HepG2 (cell line): Measurements from ENCODE around the gene ZIM2. TPM values are rescaled to one million over a fixed set of nuclear protein-coding genes. Genes with fewer than 3 reads are reported as not detected.

Experiments
- CBX1 ChIP-seq: IDR thresholded peaks from one replicate; pipeline ENCODE4 v1.6.1; 2016; ENCODE audit warnings: antibody characterized with exemption, low read depth
- CBX2 ChIP-seq, 2 experiments: fragments of 200-600 bp in 1 of 2; sonication (generic); formaldehyde crosslinking in 1 of 2; IDR thresholded peaks; 2 replicates each; pipeline versions ENCODE4 v1.7.0 to v1.8.1; 2018 to 2022; ENCODE audit warnings: low read depth in 2 of 2, low read length in 1 of 2, mild to moderate bottlenecking in 1 of 2, missing genetic modification reagents in 1 of 2
- CENPX ChIP-seq: sonication (generic); formaldehyde crosslinking; IDR thresholded peaks from 2 replicates; pipeline ENCODE4 v1.9.0; 2021; ENCODE audit warnings: mild to moderate bottlenecking, missing genetic modification reagents, moderate library complexity
- CHCHD3 ChIP-seq: sonication (generic); formaldehyde crosslinking; IDR thresholded peaks from 2 replicates; pipeline ENCODE4 v1.8.0; 2022; ENCODE audit warnings: mild to moderate bottlenecking, missing genetic modification reagents, moderate library complexity
- HNF4G ChIP-seq, 2 experiments: sonication (generic) in 1 of 2; formaldehyde crosslinking in 1 of 2; IDR thresholded peaks; 2 replicates each; pipeline versions ENCODE4 v1.4.0 to v1.6.1; 2011 to 2020; ENCODE audit warnings: borderline replicate concordance in 2 of 2, low read depth in 2 of 2, mild to moderate bottlenecking in 2 of 2, low read length in 1 of 2, missing genetic modification reagents in 1 of 2, moderate library complexity in 1 of 2
- HNRNPLL ChIP-seq: fragments of 200-400 bp; formaldehyde crosslinking; IDR thresholded peaks from 2 replicates; pipeline ENCODE4 v1.6.1; 2017; ENCODE audit warnings: mild to moderate bottlenecking, low read depth, low read length; ENCODE audit not compliant: poor library complexity, severe bottlenecking
- LCORL ChIP-seq, 2 experiments: fragments of 450-650 bp in 1 of 2; sonication (generic) in 1 of 2; formaldehyde crosslinking in 1 of 2; IDR thresholded peaks; 2 replicates each; pipeline versions ENCODE4 v1.5.0 to v1.6.1; 2017 to 2020; ENCODE audit warnings: antibody characterized with exemption in 1 of 2, missing genetic modification reagents in 1 of 2
- MED13 ChIP-seq: sonication (generic); formaldehyde crosslinking; IDR thresholded peaks from 2 replicates; pipeline ENCODE4 v1.5.0; 2020; ENCODE audit warnings: missing genetic modification reagents
- MTA1 ChIP-seq: sonication (generic); formaldehyde crosslinking; IDR thresholded peaks from 2 replicates; pipeline ENCODE4 v1.4.0; 2020; ENCODE audit warnings: missing genetic modification reagents, mild to moderate bottlenecking, borderline replicate concordance
- NR1H2 ChIP-seq: sonication (generic); formaldehyde crosslinking; IDR thresholded peaks from 2 replicates; pipeline ENCODE4 v1.8.1; 2022; ENCODE audit warnings: low read depth, missing genetic modification reagents, borderline replicate concordance
- POLR2A ChIP-seq, 2 experiments: IDR thresholded peaks; 2 replicates each; pipeline ENCODE4 v1.6.1; 2011; ENCODE audit warnings: low read depth in 2 of 2, low read length in 2 of 2, mild to moderate bottlenecking in 1 of 2, moderate library complexity in 1 of 2; ENCODE audit not compliant: insufficient read depth in 1 of 2
- SOX13 ChIP-seq, 3 experiments: fragments of 450-650 bp in 1 of 3; sonication (generic) in 1 of 3; formaldehyde crosslinking in 1 of 3; IDR thresholded peaks in 2 of 3; conservative IDR thresholded peaks in 1 of 3; 2 replicates each; pipeline versions ENCODE4 v1.5.0 to v1.6.1; 2016 to 2020; ENCODE audit warnings: antibody characterized with exemption in 1 of 3, mild to moderate bottlenecking in 1 of 3, missing compliant biosample characterization in 1 of 3, missing genetic modification reagents in 1 of 3, moderate library complexity in 1 of 3
- TRIM24 ChIP-seq: sonication (generic); formaldehyde crosslinking; IDR thresholded peaks from 2 replicates; pipeline ENCODE4 v1.8.0; 2022; ENCODE audit warnings: mild to moderate bottlenecking, missing genetic modification reagents
- XBP1 ChIP-seq: sonication (generic); formaldehyde crosslinking; IDR thresholded peaks from 2 replicates; pipeline ENCODE4 v1.5.0; 2020; ENCODE audit warnings: missing genetic modification reagents
- YY1 ChIP-seq: IDR thresholded peaks from 2 replicates; pipeline ENCODE4 v1.6.1; 2011; ENCODE audit warnings: low read length, low read depth, moderate library complexity, mild to moderate bottlenecking; ENCODE audit not compliant: insufficient read depth, insufficient replicate concordance
- ZFX ChIP-seq: sonication (generic); formaldehyde crosslinking; IDR thresholded peaks from 2 replicates; pipeline ENCODE4 v1.4.0; 2020; ENCODE audit warnings: mild to moderate bottlenecking, low read depth, missing genetic modification reagents, moderate library complexity
- ZMYM4 ChIP-seq: sonication (generic); formaldehyde crosslinking; IDR thresholded peaks from 2 replicates; pipeline ENCODE4 v1.8.1; 2023; ENCODE audit warnings: mild to moderate bottlenecking, missing genetic modification reagents
- ZNF331 ChIP-seq: sonication (generic); formaldehyde crosslinking; IDR thresholded peaks from 2 replicates; pipeline ENCODE4 v1.4.0; 2020; ENCODE audit warnings: missing genetic modification reagents
- ZNF432 ChIP-seq: sonication (generic); formaldehyde crosslinking; IDR thresholded peaks from 2 replicates; pipeline ENCODE4 v1.5.0; 2020; ENCODE audit warnings: missing genetic modification reagents, mild to moderate bottlenecking, borderline replicate concordance
- ZNF496 ChIP-seq: sonication (generic); formaldehyde crosslinking; IDR thresholded peaks from 2 replicates; pipeline ENCODE4 v1.8.1; 2023; ENCODE audit warnings: mild to moderate bottlenecking, moderate library complexity, missing genetic modification reagents; ENCODE audit not compliant: insufficient replicate concordance
- ZSCAN25 ChIP-seq: sonication (generic); formaldehyde crosslinking; IDR thresholded peaks from 2 replicates; pipeline ENCODE4 v1.8.0; 2022; ENCODE audit warnings: mild to moderate bottlenecking, missing genetic modification reagents
- polyA plus RNA-seq, 8 experiments: library from polyadenylated mRNA; depleted of rRNA in 3 of 8; stranded (reverse) in 7 of 8; unstranded in 1 of 8; fragments of >200 nt; fragmentation: Illumina TruSeq in 4 of 8; extraction: Trizol in 4 of 8; gene quantifications; 2 replicates each; pipeline versions ENCODE4 v1.2.1 to v1.2.3, GENCODE V29; 2011 to 2016; ENCODE audit warnings: low read depth in 4 of 8, missing spikeins in 1 of 8, mixed read lengths in 1 of 8; ENCODE audit not compliant: insufficient read depth in 1 of 8
- total RNA-seq, 5 experiments: library from RNA; depleted of rRNA; stranded (reverse); fragments of >200 nt; fragmentation: Illumina TruSeq; extraction: Trizol; gene quantifications; 2 replicates each; pipeline ENCODE4 v1.2.3, GENCODE V29; 2016; ENCODE audit warnings: low read depth in 1 of 5
- TF ChIP-seq, protein P1 (sequence below): sonication (generic); formaldehyde crosslinking; IDR thresholded peaks from 2 replicates; pipeline ENCODE4 v1.4.0; 2020; ENCODE audit warnings: missing genetic modification reagents, mild to moderate bottlenecking, borderline replicate concordance
- TF ChIP-seq, protein P2 (sequence below): sonication (generic); formaldehyde crosslinking; IDR thresholded peaks from 2 replicates; pipeline ENCODE4 v1.8.1; 2023; ENCODE audit warnings: mild to moderate bottlenecking, inconsistent platforms, moderate library complexity, missing genetic modification reagents, borderline replicate concordance
- TF ChIP-seq, protein P3 (sequence below): sonication (generic); formaldehyde crosslinking; IDR thresholded peaks from 2 replicates; pipeline ENCODE4 v1.4.0; 2020; ENCODE audit warnings: mild to moderate bottlenecking, missing genetic modification reagents

ZIM2 gene
- total and polyA plus RNA-seq, 2 of the 13 experiments (the other 11 are each of a cell fraction or from before 2014, with no cell fraction given), result 7.2 to 10.3 TPM

DNA sequence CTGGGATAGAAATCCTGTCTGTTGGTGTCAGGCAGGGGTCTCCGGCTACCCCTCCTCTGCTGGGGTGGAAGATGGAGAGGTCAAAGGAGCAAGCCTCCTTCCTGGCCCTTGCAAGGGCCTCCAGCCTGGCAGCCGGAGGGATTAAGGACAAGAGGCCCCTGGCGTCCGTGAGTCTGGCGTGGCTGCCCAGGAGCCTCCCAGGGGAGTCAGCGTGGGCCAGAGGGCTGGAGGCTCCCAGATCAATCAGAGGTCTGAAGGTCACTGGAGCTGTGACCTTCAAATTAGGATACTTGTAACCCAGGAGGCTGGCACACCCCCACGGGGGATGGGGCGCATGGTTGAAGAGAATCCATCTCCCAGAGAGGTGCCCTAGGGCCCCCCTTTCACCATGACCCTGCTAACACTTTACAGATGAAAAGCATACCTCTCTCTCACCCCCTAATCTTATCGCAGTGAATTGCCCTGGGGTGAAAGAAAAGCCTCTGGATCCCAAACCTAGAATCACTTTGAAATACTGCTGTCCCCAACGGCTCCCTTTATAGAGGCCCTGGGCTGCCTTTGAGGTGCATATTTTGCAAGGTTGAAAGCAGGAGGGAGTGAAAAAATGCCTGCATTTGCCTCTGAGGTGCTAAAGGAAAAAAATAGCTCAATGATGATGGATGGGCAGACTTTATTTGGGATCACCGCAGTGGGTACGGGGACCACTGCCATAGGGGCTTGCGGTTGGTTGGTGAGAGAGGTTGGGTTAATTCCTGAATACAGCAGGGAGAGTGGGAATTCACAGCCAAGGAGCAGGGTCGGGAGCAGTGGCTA lies 44.9 kb upstream of the ZIM2 start (continued):
- no peak; the same call in none of the 2 replicates for TF ChIP-seq ZNF331 (CRISPR knock-in tag)
- peak; percentile 36 for TF ChIP-seq ZFX (CRISPR knock-in tag)
- no peak for TF ChIP-seq POLR2A (IDR thresholded peaks at IDR 0.05; ENCODE audit: insufficient read depth in 1 of 2, low read depth in 2 of 2, low read length in 2 of 2)
- no peak for TF ChIP-seq TRIM24 (CRISPR knock-in tag)
- no peak for TF ChIP-seq HNRNPLL
- TF ChIP-seq SOX13 (IDR thresholded peaks at IDR 0.05), result 0 out of 2 replicates have a peak, but pooled peaks have one; percentile 6
- no peak; a peak in 2 of 4 replicates for TF ChIP-seq SOX13 (CRISPR knock-in tag; conservative IDR thresholded peaks at IDR 0.05 in 1 of 2, IDR thresholded peaks at IDR 0.05 in 1 of 2)
- no peak for TF ChIP-seq ZNF496 (CRISPR knock-in tag)
- no peak for TF ChIP-seq CBX1
- no peak for TF ChIP-seq ZSCAN25 (CRISPR knock-in tag)
- peak; percentile 81; the same call in 1 of the 2 replicates for TF ChIP-seq MTA1 (CRISPR knock-in tag)
- no peak for TF ChIP-seq ZNF432
- TF ChIP-seq, protein P1, sequence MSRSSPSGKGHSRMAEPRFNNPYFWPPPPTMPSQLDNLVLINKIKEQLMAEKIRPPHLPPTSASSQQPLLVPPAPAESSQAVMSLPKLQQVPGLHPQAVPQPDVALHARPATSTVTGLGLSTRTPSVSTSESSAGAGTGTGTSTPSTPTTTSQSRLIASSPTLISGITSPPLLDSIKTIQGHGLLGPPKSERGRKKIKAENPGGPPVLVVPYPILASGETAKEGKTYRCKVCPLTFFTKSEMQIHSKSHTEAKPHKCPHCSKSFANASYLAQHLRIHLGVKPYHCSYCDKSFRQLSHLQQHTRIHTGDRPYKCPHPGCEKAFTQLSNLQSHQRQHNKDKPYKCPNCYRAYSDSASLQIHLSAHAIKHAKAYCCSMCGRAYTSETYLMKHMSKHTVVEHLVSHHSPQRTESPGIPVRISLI, result 0 out of 2 replicates have a peak, but pooled peaks have one; percentile 12
- peak; percentile 85; the same call in 1 of the 2 replicates for TF ChIP-seq MED13 (CRISPR knock-in tag)
- TF ChIP-seq LCORL (IDR thresholded peaks at IDR 0.05), result no peak
- TF ChIP-seq LCORL (CRISPR knock-in tag; IDR thresholded peaks at IDR 0.05), result peak; percentile 68
- peak; percentile 64; the same call in 1 of the 2 replicates for TF ChIP-seq HNF4G (IDR thresholded peaks at IDR 0.05; ENCODE audit: borderline replicate concordance, low read depth, low read length)
- 0 out of 2 replicates have a peak, but pooled peaks have one; percentile 17 for TF ChIP-seq HNF4G (CRISPR knock-in tag; IDR thresholded peaks at IDR 0.05; ENCODE audit: borderline replicate concordance, low read depth)
- no peak for TF ChIP-seq NR1H2 (CRISPR knock-in tag)
- no peak for TF ChIP-seq YY1
- TF ChIP-seq, protein P2, sequence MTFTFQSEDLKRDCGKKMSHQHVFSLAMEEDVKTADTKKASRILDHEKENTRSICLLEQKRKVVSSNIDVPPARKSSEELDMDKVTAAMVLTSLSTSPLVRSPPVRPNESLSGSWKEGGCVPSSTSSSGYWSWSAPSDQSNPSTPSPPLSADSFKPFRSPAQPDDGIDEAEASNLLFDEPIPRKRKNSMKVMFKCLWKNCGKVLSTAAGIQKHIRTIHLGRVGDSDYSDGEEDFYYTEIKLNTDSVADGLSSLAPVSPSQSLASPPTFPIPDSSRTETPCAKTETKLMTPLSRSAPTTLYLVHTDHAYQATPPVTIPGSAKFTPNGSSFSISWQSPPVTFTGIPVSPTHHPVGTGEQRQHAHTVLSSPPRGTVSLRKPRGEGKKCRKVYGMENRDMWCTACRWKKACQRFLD (CRISPR knock-in tag), result no peak
- no peak for TF ChIP-seq CENPX (CRISPR knock-in tag)
- TF ChIP-seq CBX2 (IDR thresholded peaks at IDR 0.05; ENCODE audit: low read depth, low read length), result no peak
- TF ChIP-seq CBX2 (CRISPR knock-in tag; IDR thresholded peaks at IDR 0.05; ENCODE audit: low read depth), result no peak
- TF ChIP-seq, protein P3, sequence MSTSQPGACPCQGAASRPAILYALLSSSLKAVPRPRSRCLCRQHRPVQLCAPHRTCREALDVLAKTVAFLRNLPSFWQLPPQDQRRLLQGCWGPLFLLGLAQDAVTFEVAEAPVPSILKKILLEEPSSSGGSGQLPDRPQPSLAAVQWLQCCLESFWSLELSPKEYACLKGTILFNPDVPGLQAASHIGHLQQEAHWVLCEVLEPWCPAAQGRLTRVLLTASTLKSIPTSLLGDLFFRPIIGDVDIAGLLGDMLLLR, result no peak
- no peak for TF ChIP-seq CHCHD3 (CRISPR knock-in tag)
- peak; percentile 21; the same call in 1 of the 2 replicates for TF ChIP-seq ZMYM4 (CRISPR knock-in tag)
- TF ChIP-seq XBP1 (CRISPR knock-in tag), result no peak
